Testis (tissue), 3 donors: ENCODE data around the gene RIPK3. TPM values are rescaled to one million over a fixed set of nuclear protein-coding genes. Genes with fewer than 3 reads are reported as not detected.

Experiments
- DNase-seq: peaks from one replicate; pipeline ENCODE4 v3.0.0-alpha.2; 2019
- H3K27ac ChIP-seq, 2 donors: fragments of 200-600 bp; sonication (generic); one replicate each; pipeline ENCODE4 v1.5.1; 2019
- H3K27me3 ChIP-seq: fragments of 200-600 bp; sonication (generic); one replicate; pipeline ENCODE4 v1.5.1; 2019
- H3K36me3 ChIP-seq: fragments of 200-600 bp; sonication (generic); one replicate; pipeline ENCODE4 v1.5.1; 2017; ENCODE audit warnings: low read depth; ENCODE audit errors: missing control alignments
- H3K4me1 ChIP-seq: fragments of 200-600 bp; sonication (generic); one replicate; pipeline ENCODE4 v1.5.1; 2019
- H3K4me3 ChIP-seq, 2 donors: fragments of 200-600 bp; sonication (generic); one replicate each; pipeline ENCODE4 v1.5.1; 2017 to 2019
- H3K9me3 ChIP-seq: fragments of 200-600 bp; sonication (generic); one replicate; pipeline ENCODE4 v1.5.1; 2017
- CTCF ChIP-seq, 3 experiments: fragments of 450-650 bp in 2 of 3; fragments of 200-600 bp in 1 of 3; sonication (generic) in 1 of 3; IDR thresholded peaks; one replicate each; pipeline ENCODE4 v1.5.1; 2016 to 2019; ENCODE audit warnings: antibody characterized with exemption in 3 of 3, mild to moderate bottlenecking in 2 of 3, moderate library complexity in 1 of 3
- POLR2A ChIP-seq: fragments of 450-650 bp; IDR thresholded peaks from one replicate; pipeline ENCODE4 v1.6.1; 2017; ENCODE audit warnings: antibody characterized with exemption, mild to moderate bottlenecking, moderate library complexity
- WGBS, 2 donors: methylation state at CpG; one replicate each; pipeline ENCODE4 v1.1.5; 2018; 5-methylcytosine and 5-hydroxymethylcytosine counted together
- intact Hi-C: fragments of 100-400 bp; cut with DNase I; formaldehyde crosslinking; loops from one replicate; pipeline ENCODE4 v1.15.1; 2023; ENCODE audit warnings: low total_unique reads
- polyA plus RNA-seq: library from polyadenylated mRNA; stranded (reverse); fragments of 350-450 nt; fragmentation: Illumina TruSeq; extraction: RNeasy Lipid Tissue Mini Kit (QIAGEN cat#74804); gene quantifications from one replicate; pipeline ENCODE4 v1.2.3, GENCODE V29; 2014; ENCODE audit warnings: low read depth, low replicate concordance; ENCODE audit not compliant: insufficient read depth
- total RNA-seq, 2 donors: library from RNA; depleted of rRNA; stranded (reverse); fragments of >200 nt; gene quantifications; one replicate each; pipeline ENCODE4 v1.2.3, GENCODE V29; 2016

Gene RIPK3
- total and polyA plus RNA-seq, 3 donors from 2014 or later: 2.8 to 11.3 (median 3.2) TPM

- no peak for TF ChIP-seq POLR2A
- Histone ChIP-seq H3K27me3 (no peaks in the 10 kb centered on the region), H3K4me1 (peaks cover 2% of the 10 kb centered on the region), H3K4me3 (no peak overlapping the region), H3K27ac (no peak overlapping the region), H3K36me3 (no peaks in the 10 kb centered on the region), H3K9me3 (no peaks in the 10 kb centered on the region)
- 75 to 80% methylated on average over 1 to 2 of the region's 2 CpGs for WGBS, 2 donors
- intact Hi-C loops: no loop called here
- DNase-seq: no peak
Measured at GRCh38 chr14:24327303-24327702, 12.5 kb downstream of the RIPK3 start.

GRCh38 chr14:24325963-24326362, 13.8 kb downstream of the RIPK3 start:
- H3K36me3 ChIP-seq: no peaks in the 10 kb centered on the region
- TF ChIP-seq POLR2A (no peak), CTCF (IDR thresholded peaks at IDR 0.05) (no peak)
- H3K27me3 ChIP-seq: no peaks in the 10 kb centered on the region
- no peak for DNase-seq
- no peak overlapping the region for H3K27ac ChIP-seq
- no peaks in the 10 kb centered on the region for H3K9me3 ChIP-seq
- H3K4me3 ChIP-seq: no peak overlapping the region
- 86 to 92% methylated on average over 9 of the region's 9 CpGs for WGBS, 2 donors
- no peaks in the 10 kb centered on the region for H3K4me1 ChIP-seq
- intact Hi-C loops: no loop called here

- H3K4me1 ChIP-seq: no peaks in the 10 kb centered on the region
- intact Hi-C loops: no loop called here
- 87 to 95% methylated on average over 5 of the region's 5 CpGs for WGBS, 2 donors
- TF ChIP-seq POLR2A (no peak), CTCF (IDR thresholded peaks at IDR 0.05) (no peak)
- no peak for DNase-seq
- no peak overlapping the region for H3K27ac ChIP-seq
- H3K4me3 ChIP-seq: no peak overlapping the region
- H3K36me3 ChIP-seq: no peaks in the 10 kb centered on the region
- no peaks in the 10 kb centered on the region for H3K27me3 ChIP-seq
- no peaks in the 10 kb centered on the region for H3K9me3 ChIP-seq
Measured at GRCh38 chr14:24325041-24325530, 14.7 kb downstream of the RIPK3 start.

DNA sequence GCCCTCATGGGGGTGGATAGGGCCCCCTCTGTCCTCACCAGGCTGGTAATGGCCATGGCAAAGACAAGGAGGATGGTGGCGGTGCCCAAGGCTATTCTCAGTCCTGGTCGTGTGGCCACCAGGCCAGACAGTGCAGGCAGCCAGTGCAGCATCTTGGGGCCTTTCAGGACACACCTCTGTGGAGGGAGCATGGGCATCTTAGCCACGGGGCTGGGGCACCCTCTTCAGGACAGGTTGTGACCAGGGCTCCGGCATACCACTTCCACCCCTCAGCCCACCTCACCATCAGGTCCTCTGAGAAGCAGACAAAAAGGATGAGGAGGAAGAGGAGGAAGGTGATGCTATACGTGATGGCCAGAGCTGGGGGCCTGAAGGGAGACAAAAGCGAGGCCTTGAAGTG, 15.8 kb downstream of the RIPK3 start:
- no peaks in the 10 kb centered on the region for H3K36me3 ChIP-seq
- no peak overlapping the region for H3K27ac ChIP-seq
- no peaks in the 10 kb centered on the region for H3K27me3 ChIP-seq
- H3K4me1 ChIP-seq: no peaks in the 10 kb centered on the region
- no peaks in the 10 kb centered on the region for H3K9me3 ChIP-seq
- intact Hi-C loops: no loop called here
- DNase-seq: no peak
- 78 to 88% methylated on average over 4 to 6 of the region's 6 CpGs for WGBS, 2 donors
- no peak overlapping the region for H3K4me3 ChIP-seq
- no peak for TF ChIP-seq CTCF (IDR thresholded peaks at IDR 0.05)
- no peak for TF ChIP-seq POLR2A

- no peaks in the 10 kb centered on the region for H3K36me3 ChIP-seq
- intact Hi-C loops: no loop called here
- no peak overlapping the region for H3K27ac ChIP-seq
- no peaks in the 10 kb centered on the region for H3K4me1 ChIP-seq
- H3K4me3 ChIP-seq: no peak overlapping the region
- WGBS, 2 donors: 74 to 79% methylated on average over 3 of the region's 3 CpGs
- DNase-seq: no peak
- H3K27me3 ChIP-seq: no peaks in the 10 kb centered on the region
- H3K9me3 ChIP-seq: no peaks in the 10 kb centered on the region
- TF ChIP-seq POLR2A: no peak
- no peak for TF ChIP-seq CTCF (IDR thresholded peaks at IDR 0.05)
Measured at GRCh38 chr14:24323341-24323740, 16.4 kb downstream of the RIPK3 start.
